HEK293 (cell line): Measurements from ENCODE around the gene GSPT1.

Experiments
- CTCF ChIP-seq: fragments of 450-650 bp; formaldehyde crosslinking; IDR thresholded peaks from 2 replicates; pipeline ENCODE4 v1.5.1; 2016; ENCODE audit warnings: missing biosample characterization, missing genetic modification characterization
- TCF7L2 ChIP-seq: IDR thresholded peaks from 2 replicates; pipeline ENCODE4 v1.6.1; 2011; ENCODE audit warnings: low read depth, mild to moderate bottlenecking, inconsistent platforms, low read length, moderate library complexity, borderline replicate concordance
- ZNF138 ChIP-seq: fragments of 450-650 bp; formaldehyde crosslinking; IDR thresholded peaks from 2 replicates; pipeline ENCODE4 v1.5.1; 2016; ENCODE audit warnings: missing biosample characterization, missing genetic modification characterization, borderline replicate concordance
- ZNF18 ChIP-seq: fragments of 450-650 bp; formaldehyde crosslinking; IDR thresholded peaks from 2 replicates; pipeline ENCODE4 v1.5.1; 2016; ENCODE audit warnings: missing biosample characterization, missing genetic modification characterization
- ZNF2 ChIP-seq: fragments of 450-650 bp; formaldehyde crosslinking; IDR thresholded peaks from 2 replicates; pipeline ENCODE4 v1.5.1; 2016; ENCODE audit warnings: missing biosample characterization, missing genetic modification characterization
- ZNF274 ChIP-seq, 2 experiments: fragments of 200-500 bp in 1 of 2; fragments of 450-650 bp in 1 of 2; sonication (Bioruptor generic) in 1 of 2; formaldehyde crosslinking in 1 of 2; IDR thresholded peaks; 2 replicates each; pipeline versions ENCODE4 v1.5.1 to v1.6.1; 2014 to 2016; ENCODE audit warnings: borderline replicate concordance in 1 of 2, inconsistent platforms in 1 of 2, low read length in 1 of 2, missing biosample characterization in 1 of 2, missing genetic modification characterization in 1 of 2
- ZNF362 ChIP-seq: fragments of 450-650 bp; formaldehyde crosslinking; IDR thresholded peaks from 2 replicates; pipeline ENCODE4 v1.5.1; 2016; ENCODE audit warnings: missing biosample characterization, missing genetic modification characterization
- ZNF394 ChIP-seq: fragments of 450-650 bp; formaldehyde crosslinking; IDR thresholded peaks from 2 replicates; pipeline ENCODE4 v1.5.1; 2016; ENCODE audit warnings: missing biosample characterization, missing genetic modification characterization, mild to moderate bottlenecking, moderate library complexity, borderline replicate concordance
- ZNF404 ChIP-seq: fragments of 450-650 bp; formaldehyde crosslinking; IDR thresholded peaks from 2 replicates; pipeline ENCODE4 v1.5.1; 2017; ENCODE audit warnings: missing biosample characterization, missing genetic modification characterization
- ZNF561 ChIP-seq: fragments of 450-650 bp; IDR thresholded peaks from 2 replicates; pipeline ENCODE4 v1.5.1; 2018; ENCODE audit warnings: missing biosample characterization, missing genetic modification characterization, borderline replicate concordance

GRCh38 chr16:11824362-11824761 lies 91.4 kb downstream of the GSPT1 start:
- TF ChIP-seq ZNF362 (tag by site-specific recombination) (no peak), CTCF (tag by site-specific recombination) (no peak), ZNF138 (no peak), ZNF404 (tag by site-specific recombination) (no peak), ZNF2 (no peak), ZNF18 (no peak), ZNF274 (IDR thresholded peaks at IDR 0.05; ENCODE audit: low read length) (no peak), ZNF274 (tag by site-specific recombination; IDR thresholded peaks at IDR 0.05; ENCODE audit: borderline replicate concordance) (no peak), ZNF561 (tag by site-specific recombination) (no peak), TCF7L2 (no peak), ZNF394 (tag by site-specific recombination) (no peak)
